Measurements from ENCODE around the gene OR5H1.

The OR5H1 gene

GRCh38 chr3:98130421-98130820 lies at the start of gene OR5H1:
TSS of gene OR5H1 (plus strand) at chr3:98130721. CDS start at chr3:98132698, 1,977 bp downstream.
- no peak for TF ChIP-seq CTCF (IDR thresholded peaks at IDR 0.05; ENCODE audit: low read depth, low read length)
- no peak within 1 kb of the TSS for H3K4me3 ChIP-seq (replicated peaks in 1 of 2; ENCODE audit: low read depth in 2 of 2, low read length in 2 of 2)
- no peak for DNase-seq (ENCODE audit: low read depth in 2 of 2)

- TF ChIP-seq CTCF (IDR thresholded peaks at IDR 0.05; ENCODE audit: low read depth, low read length), result no peak
- H3K4me3 ChIP-seq (replicated peaks in 1 of 2; ENCODE audit: low read depth in 2 of 2, low read length in 2 of 2), result no peak within 1 kb of the TSS
- no peak for DNase-seq (ENCODE audit: low read depth in 2 of 2)
Observed at GRCh38 chr3:98086873-98087272, 43.6 kb upstream of the OR5H1 start, which contains the start of gene OR5AC2. TSS of gene OR5AC2 (plus strand) at chr3:98087173. CDS start at chr3:98087173, 0 bp downstream.

GRCh38 chr3:98095882-98096281 lies 34.6 kb upstream of the OR5H1 start:
- TF ChIP-seq CTCF (IDR thresholded peaks at IDR 0.05; ENCODE audit: low read depth, low read length), result no peak
- no peak overlapping the region for H3K4me3 ChIP-seq (replicated peaks in 1 of 2; ENCODE audit: low read depth in 2 of 2, low read length in 2 of 2)
- no peak for DNase-seq (ENCODE audit: low read depth in 2 of 2)

- no peak overlapping the region for H3K4me3 ChIP-seq (replicated peaks in 1 of 2; ENCODE audit: low read depth in 2 of 2, low read length in 2 of 2)
- DNase-seq (ENCODE audit: low read depth in 2 of 2), result no peak
- no peak for TF ChIP-seq CTCF (IDR thresholded peaks at IDR 0.05; ENCODE audit: low read depth, low read length)
Observed at GRCh38 chr3:98099848-98100247, 30.7 kb upstream of the OR5H1 start.

- no peak for DNase-seq (ENCODE audit: low read depth in 2 of 2)
- TF ChIP-seq CTCF (IDR thresholded peaks at IDR 0.05; ENCODE audit: low read depth, low read length), result no peak
- no peak overlapping the region for H3K4me3 ChIP-seq (replicated peaks in 1 of 2; ENCODE audit: low read depth in 2 of 2, low read length in 2 of 2)
Observed at GRCh38 chr3:98108162-98108561, 22.4 kb upstream of the OR5H1 start.

- H3K4me3 ChIP-seq (replicated peaks in 1 of 2; ENCODE audit: low read depth in 2 of 2, low read length in 2 of 2), result no peak overlapping the region
- no peak for TF ChIP-seq CTCF (IDR thresholded peaks at IDR 0.05; ENCODE audit: low read depth, low read length)
- DNase-seq (ENCODE audit: low read depth in 2 of 2), result no peak
Observed at GRCh38 chr3:98109807-98110549, 20.5 kb upstream of the OR5H1 start.

GRCh38 chr3:98110550-98110908 lies 20.0 kb upstream of the OR5H1 start:
- DNase-seq (ENCODE audit: low read depth in 2 of 2), result no peak
- TF ChIP-seq CTCF (IDR thresholded peaks at IDR 0.05; ENCODE audit: low read depth, low read length), result no peak
- H3K4me3 ChIP-seq (replicated peaks in 1 of 2; ENCODE audit: low read depth in 2 of 2, low read length in 2 of 2), result no peak overlapping the region
